OCI-M2 (cell line): ENCODE measurements around the gene MTMR12.

Experiments used
- DNase-seq: peaks from one replicate; lab custom pipeline; 2025; ENCODE audit not compliant: unreplicated experiment; lab: John Stamatoyannopoulos, UW

Gene MTMR12

DNA sequence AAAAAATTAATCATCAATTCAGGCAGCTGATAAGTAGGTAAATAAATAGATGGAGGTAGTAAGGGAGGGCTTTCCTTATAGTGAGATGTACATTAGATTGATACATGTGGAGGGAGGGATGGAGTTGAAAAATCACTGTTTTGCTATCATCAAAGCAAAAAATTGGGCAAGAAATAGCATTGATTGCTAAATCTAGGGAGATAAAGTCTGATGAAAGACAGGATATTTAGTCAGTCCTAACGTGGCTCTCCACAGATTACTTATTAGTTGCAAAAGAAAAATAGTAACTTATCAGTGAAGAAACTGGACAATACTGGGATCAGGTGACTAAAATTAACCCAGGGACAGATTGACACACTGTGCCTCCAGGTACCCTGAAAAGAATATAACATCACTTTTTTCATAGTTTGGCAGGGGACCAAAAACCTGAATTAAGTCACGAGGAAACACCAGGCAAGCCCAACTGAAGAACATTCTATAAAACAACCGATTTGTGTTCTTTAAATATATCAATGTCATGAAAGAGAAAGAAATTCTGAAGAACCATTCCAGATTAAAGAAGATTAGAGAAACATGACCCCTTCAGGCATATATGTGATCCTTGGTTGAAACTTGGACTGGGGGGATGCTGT, 111.5 kb downstream of the MTMR12 start:
- no peak for DNase-seq

DNA sequence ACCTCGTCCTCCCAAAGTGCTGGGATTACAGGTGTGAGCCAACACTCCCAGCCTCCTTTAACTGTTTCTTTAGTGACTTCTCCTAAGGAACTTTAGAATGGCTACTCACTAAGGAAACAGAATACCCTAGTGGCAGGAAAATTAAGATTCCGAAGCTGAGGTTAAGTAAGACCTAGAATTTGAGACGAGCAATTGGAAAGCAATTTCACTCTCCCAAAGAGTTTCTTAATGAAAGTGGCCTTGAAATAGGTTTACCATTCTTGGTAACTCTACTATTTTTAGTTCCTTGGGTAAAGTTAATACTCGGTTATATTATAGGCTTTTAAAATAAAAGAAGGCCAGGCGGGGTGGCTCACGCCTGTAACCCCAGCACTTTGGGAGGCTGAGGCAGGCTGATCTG, 115.7 kb downstream of the MTMR12 start:
- DNase-seq, result no peak

DNA sequence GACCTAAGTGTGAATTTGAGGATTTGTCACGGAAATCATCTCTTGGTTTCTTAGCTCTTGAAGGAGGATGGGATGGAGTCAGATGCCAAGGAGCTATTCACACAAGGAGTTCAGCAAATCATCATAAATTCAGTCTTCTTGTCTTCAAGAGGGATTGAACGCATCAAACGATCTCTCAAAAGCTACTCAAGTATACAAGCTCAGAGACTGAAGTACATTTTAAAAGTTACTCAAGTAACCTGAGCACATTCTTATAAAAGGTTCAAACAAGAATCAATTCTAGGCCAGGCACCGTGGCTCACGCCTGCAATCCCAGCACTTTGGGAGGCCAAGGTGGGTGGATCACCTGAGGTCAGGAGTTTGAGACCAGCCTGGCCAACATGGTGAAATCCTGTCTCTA, 117.5 kb downstream of the MTMR12 start:
- DNase-seq, result no peak

DNA sequence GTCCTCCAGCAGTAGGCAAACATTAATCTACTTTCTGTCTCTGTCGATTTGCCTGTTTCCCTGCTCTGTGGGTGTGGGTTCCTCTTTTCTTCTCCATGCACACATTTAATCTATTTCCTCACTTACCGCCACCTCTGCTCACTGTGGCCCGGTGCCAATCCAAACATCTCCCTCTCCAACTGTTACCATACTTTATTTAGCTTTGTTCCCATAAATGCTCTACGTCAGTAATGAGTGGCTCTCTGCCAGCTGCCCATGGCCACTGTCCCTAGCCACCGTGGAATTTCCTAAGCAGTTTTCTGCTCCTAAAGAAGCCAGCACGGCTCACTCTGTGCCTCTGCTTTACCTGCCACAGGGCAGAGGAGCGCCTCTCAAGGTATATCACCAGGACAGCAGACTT, 119.1 kb downstream of the MTMR12 start:
- DNase-seq, result no peak

DNA sequence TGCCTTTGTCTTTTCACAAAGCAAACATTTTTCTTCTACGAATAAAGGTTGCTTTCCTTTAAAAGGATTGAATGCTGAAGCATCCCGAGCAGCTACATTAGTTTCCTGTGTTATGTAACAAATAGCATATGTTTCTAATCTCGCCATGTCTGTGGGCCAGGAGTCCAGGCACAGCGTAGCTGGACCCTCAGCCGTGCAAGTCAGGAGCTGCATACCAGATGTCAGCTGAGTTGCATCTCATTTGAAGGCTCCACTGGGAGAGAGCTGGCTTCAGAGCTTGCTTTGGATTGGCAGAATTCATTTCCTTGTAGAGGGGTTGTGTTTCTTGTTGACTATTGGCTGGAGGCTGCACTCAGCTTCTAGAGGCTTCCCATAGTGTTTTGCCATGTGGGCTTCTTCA, 122.6 kb downstream of the MTMR12 start:
- DNase-seq, result no peak

DNA sequence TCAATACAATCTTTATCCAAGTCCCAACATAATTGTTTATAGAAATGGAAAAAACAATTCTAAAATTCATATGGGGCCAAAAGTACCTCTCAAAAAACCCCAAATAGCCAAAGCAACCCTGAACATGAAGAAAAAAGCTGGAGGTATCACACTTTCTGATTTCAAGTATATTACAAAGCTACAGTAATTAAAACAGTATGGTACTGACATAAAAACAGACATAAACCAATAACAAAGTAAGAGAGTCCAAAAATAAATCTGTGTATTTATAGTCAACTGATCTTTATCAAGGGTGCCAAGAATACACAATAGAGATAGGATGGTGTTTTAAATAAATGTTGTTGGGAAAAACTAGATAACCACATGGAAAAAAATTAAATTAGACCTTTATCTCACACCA, 125.1 kb downstream of the MTMR12 start:
- no peak for DNase-seq

DNA sequence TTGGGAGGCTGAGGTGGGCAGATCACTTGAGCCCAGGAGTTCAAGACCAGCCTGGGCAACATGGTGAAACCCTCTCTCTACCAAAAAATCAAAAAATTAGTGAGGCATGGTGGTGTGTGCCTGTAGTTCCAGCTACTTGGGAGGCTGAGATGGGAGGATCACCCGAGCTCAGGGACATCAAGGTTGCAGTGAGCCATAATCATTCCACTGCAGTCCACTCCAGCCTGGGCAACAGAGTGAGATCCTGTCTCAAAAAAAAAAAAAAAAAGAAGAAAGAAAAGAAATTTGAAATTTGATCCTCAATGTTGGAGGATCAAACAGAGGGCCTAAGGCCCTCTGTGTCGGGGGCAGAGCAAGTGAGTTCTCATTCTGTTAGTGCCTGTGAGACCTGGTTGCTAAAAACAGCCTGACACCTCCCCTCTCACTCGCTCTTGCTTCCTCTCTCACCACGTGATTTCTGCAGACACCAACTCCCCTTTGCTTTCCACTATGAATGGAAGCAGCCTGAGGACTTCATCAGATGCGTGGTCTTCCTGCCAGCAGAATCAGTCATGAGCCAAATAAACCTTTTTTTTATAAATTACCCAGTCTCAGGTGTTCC, 130.2 kb downstream of the MTMR12 start:
- DNase-seq, result no peak
